ENCODE data around the gene PNLDC1. TPM values are rescaled to one million over a fixed set of nuclear protein-coding genes. Genes with fewer than 3 reads are reported as not detected.
"Not testable (repeated sequence)": the region's sequence is repeated elsewhere in the genome, so short reads cannot be mapped to it uniquely, and the experiment has no call there.

PNLDC1 gene
- total and polyA plus RNA-seq, 2 experiments from 2014 or later, result 0.09 to 0.31 TPM

GRCh38 chr6:159808647-159809046 lies 8.6 kb downstream of the PNLDC1 start:
- Histone ChIP-seq H3K36me3 (no peaks in the 10 kb centered on the region), H3K4me1 (ENCODE audit: low read depth) (no peaks in the 10 kb centered on the region), H3K4me3 (no peak overlapping the region), H3K27ac (no peak overlapping the region), H3K27me3 (no peaks in the 10 kb centered on the region), H3K9me3 (ENCODE audit: low read depth) (no peaks in the 10 kb centered on the region)
- DNase-seq (ENCODE audit: low read depth in 1 of 2, low spot score in 1 of 2), result no peak
- no peak for TF ChIP-seq CTCF (IDR thresholded peaks at IDR 0.05; ENCODE audit: low read depth, low read length)

- no peak for DNase-seq (ENCODE audit: low read depth in 1 of 2, low spot score in 1 of 2)
- no peak overlapping the region for H3K27ac ChIP-seq
Observed at GRCh38 chr6:159809149-159809548, 9.1 kb downstream of the PNLDC1 start.

GRCh38 chr6:159813781-159814180 lies 13.7 kb downstream of the PNLDC1 start:
- Histone ChIP-seq H3K9me3 (ENCODE audit: low read depth) (no peaks in the 10 kb centered on the region), H3K27ac (no peak overlapping the region), H3K36me3 (no peaks in the 10 kb centered on the region), H3K4me1 (ENCODE audit: low read depth) (peaks cover 7% of the 10 kb centered on the region), H3K27me3 (no peaks in the 10 kb centered on the region), H3K4me3 (no peak overlapping the region)
- TF ChIP-seq CTCF (IDR thresholded peaks at IDR 0.05; ENCODE audit: low read depth, low read length), result no peak
- no peak for DNase-seq (ENCODE audit: low read depth in 1 of 2, low spot score in 1 of 2)

More at GRCh38 chr6:159809149-159809548, 9.1 kb downstream of the PNLDC1 start:
- no peaks in the 10 kb centered on the region for H3K9me3 ChIP-seq (ENCODE audit: low read depth)
- H3K4me1 ChIP-seq (ENCODE audit: low read depth), result no peaks in the 10 kb centered on the region
- no peak for TF ChIP-seq CTCF (IDR thresholded peaks at IDR 0.05; ENCODE audit: low read depth, low read length)
- H3K4me3 ChIP-seq, result no peak overlapping the region
- H3K36me3 ChIP-seq, result no peaks in the 10 kb centered on the region
- no peaks in the 10 kb centered on the region for H3K27me3 ChIP-seq

- peak overlapping the region; percentile 62 for H3K27ac ChIP-seq
- no peak overlapping the region for H3K4me3 ChIP-seq
- DNase-seq (ENCODE audit: low read depth in 1 of 2, low spot score in 1 of 2), result no peak
- TF ChIP-seq CTCF (IDR thresholded peaks at IDR 0.05; ENCODE audit: low read depth, low read length), result no peak
- H3K4me1 ChIP-seq (ENCODE audit: low read depth), result peaks cover 7% of the 10 kb centered on the region
- H3K27me3 ChIP-seq, result no peaks in the 10 kb centered on the region
- no peaks in the 10 kb centered on the region for H3K36me3 ChIP-seq
- no peaks in the 10 kb centered on the region for H3K9me3 ChIP-seq (ENCODE audit: low read depth)
Observed at GRCh38 chr6:159815410-159815809, 15.3 kb downstream of the PNLDC1 start.

GRCh38 chr6:159816775-159817174 lies 16.7 kb downstream of the PNLDC1 start:
- not testable (repeated sequence) for H3K27ac ChIP-seq; H3K9me3 ChIP-seq (ENCODE audit: low read depth); DNase-seq (ENCODE audit: low read depth in 1 of 2, low spot score in 1 of 2); H3K4me1 ChIP-seq (ENCODE audit: low read depth); H3K36me3 ChIP-seq; H3K27me3 ChIP-seq; H3K4me3 ChIP-seq

- Histone ChIP-seq H3K9me3 (ENCODE audit: low read depth) (no peaks in the 10 kb centered on the region), H3K4me1 (ENCODE audit: low read depth) (peaks cover 7% of the 10 kb centered on the region), H3K4me3 (no peak overlapping the region), H3K27ac (no peak overlapping the region), H3K27me3 (no peaks in the 10 kb centered on the region), H3K36me3 (no peaks in the 10 kb centered on the region)
- no peak for TF ChIP-seq CTCF (IDR thresholded peaks at IDR 0.05; ENCODE audit: low read depth, low read length)
- no peak for DNase-seq (ENCODE audit: low read depth in 1 of 2, low spot score in 1 of 2)
Observed at GRCh38 chr6:159817951-159818739, 18.1 kb downstream of the PNLDC1 start.

All from cardiac muscle cell (in vitro differentiated cells and primary cell).